GM19324 (cell line): Measurements from ENCODE around the gene LSM5.
"Not testable (repeated sequence)": the region's sequence is repeated elsewhere in the genome, so short reads cannot be mapped to it uniquely, and the experiment has no call there.

Experiments
- ATAC-seq: cut with Tn5 transposase; IDR thresholded peaks from one replicate; pipeline ENCODE4 v1.9.1; 2021; ENCODE audit warnings: mild to moderate bottlenecking, moderate library complexity; ENCODE audit not compliant: unreplicated experiment, low FRiP score

The LSM5 gene

GRCh38 chr7:32464641-32465416 lies 25.4 kb downstream of the LSM5 start:
- not testable (repeated sequence) for ATAC-seq

GRCh38 chr7:32462977-32463376 lies 27.2 kb downstream of the LSM5 start:
- no peak for ATAC-seq

- ATAC-seq, result no peak
These were observed 27.7 kb downstream of the LSM5 start for GRCh38 chr7:32462451-32462850.

- ATAC-seq, result no peak
These were observed 28.7 kb downstream of the LSM5 start for GRCh38 chr7:32461484-32461883.

GRCh38 chr7:32459788-32460187 lies 30.4 kb downstream of the LSM5 start:
- ATAC-seq, result no peak

GRCh38 chr7:32458025-32458424 lies 32.2 kb downstream of the LSM5 start:
- no peak for ATAC-seq

GRCh38 chr7:32453341-32454011 lies 36.7 kb downstream of the LSM5 start:
- no peak for ATAC-seq

GRCh38 chr7:32447218-32447617 lies 43.0 kb downstream of the LSM5 start:
- no peak for ATAC-seq

- no peak for ATAC-seq
These were observed 53.8 kb downstream of the LSM5 start for GRCh38 chr7:32436146-32436928.
